Measurements from ENCODE around the gene C12orf57. TPM values are rescaled to one million over a fixed set of nuclear protein-coding genes. Genes with fewer than 3 reads are reported as not detected.

C12orf57 gene
- total and polyA plus RNA-seq, 2 of the 13 experiments (the other 11 are each of a cell fraction or from before 2014, with no cell fraction given) = 84.0 to 287 TPM

GRCh38 chr12:6981152-6982052 is 37.6 kb downstream of the C12orf57 start (continued):
- TF ChIP-seq ZFP36 (IDR thresholded peaks at IDR 0.05; ENCODE audit: borderline replicate concordance, low read depth, low read length, partially characterized antibody) (no peak), GATA4 (IDR thresholded peaks at IDR 0.05; ENCODE audit: borderline replicate concordance, low read depth) (no peak), ZNF225 (CRISPR knock-in tag; IDR thresholded peaks at IDR 0.05) (no peak), ATF1 (CRISPR knock-in tag; IDR thresholded peaks at IDR 0.05) (no peak), SOX5 (CRISPR knock-in tag; IDR thresholded peaks at IDR 0.05; ENCODE audit: borderline replicate concordance) (peak; percentile 48; the same call in 1 of the 2 replicates), TOPORS (CRISPR knock-in tag; IDR thresholded peaks at IDR 0.05) (peak; percentile 58; the same call in 1 of the 2 replicates), CREB3 (CRISPR knock-in tag; IDR thresholded peaks at IDR 0.05) (no peak), CBFB (CRISPR knock-in tag; IDR thresholded peaks at IDR 0.05) (no peak), KLF12 (CRISPR knock-in tag; IDR thresholded peaks at IDR 0.05; ENCODE audit: borderline replicate concordance) (no peak), MTF1 (CRISPR knock-in tag; IDR thresholded peaks at IDR 0.05) (no peak), ZNF124 (CRISPR knock-in tag; IDR thresholded peaks at IDR 0.05) (no peak), USF2 (IDR thresholded peaks at IDR 0.05; ENCODE audit: low read depth, low read length) (no peak), USF2 (CRISPR knock-in tag; IDR thresholded peaks at IDR 0.05; ENCODE audit: borderline replicate concordance) (no peak), ZNF251 (CRISPR knock-in tag; IDR thresholded peaks at IDR 0.05) (no peak), KDM2A (CRISPR knock-in tag; IDR thresholded peaks at IDR 0.05; ENCODE audit: borderline replicate concordance, low read depth) (peak; percentile 39; the same call in 1 of the 2 replicates), AHR (CRISPR knock-in tag; IDR thresholded peaks at IDR 0.05) (no peak; the same call in 1 of the 2 replicates), ZNF746 (CRISPR knock-in tag; IDR thresholded peaks at IDR 0.05) (no peak; the same call in 1 of the 2 replicates), ZNF235 (CRISPR knock-in tag; IDR thresholded peaks at IDR 0.05; ENCODE audit: borderline replicate concordance) (no peak), TFDP2 (CRISPR knock-in tag; IDR thresholded peaks at IDR 0.05) (no peak), HMG20A (CRISPR knock-in tag; IDR thresholded peaks at IDR 0.05; ENCODE audit: borderline replicate concordance) (peak; percentile 68), WIZ (CRISPR knock-in tag; IDR thresholded peaks at IDR 0.05) (0 out of 2 replicates have a peak, but pooled peaks have one; percentile 44), ZBED4 (CRISPR knock-in tag; IDR thresholded peaks at IDR 0.05; ENCODE audit: borderline replicate concordance) (no peak)
